GM21390 (cell line): Measurements from ENCODE around the gene NUCKS1.
A peak's percentile ranks its signal among the peaks of the same experiment; 100 is the strongest.

Source experiments
- ATAC-seq: cut with Tn5 transposase; IDR thresholded peaks from one replicate; pipeline ENCODE4 v1.9.1; 2021; ENCODE audit not compliant: unreplicated experiment

The NUCKS1 gene

GRCh38 chr1:205772607-205773032 is 22.6 kb upstream of the NUCKS1 start:
- ATAC-seq: no peak

- no peak for ATAC-seq
Measured at GRCh38 chr1:205770618-205771017, 20.6 kb upstream of the NUCKS1 start.

DNA sequence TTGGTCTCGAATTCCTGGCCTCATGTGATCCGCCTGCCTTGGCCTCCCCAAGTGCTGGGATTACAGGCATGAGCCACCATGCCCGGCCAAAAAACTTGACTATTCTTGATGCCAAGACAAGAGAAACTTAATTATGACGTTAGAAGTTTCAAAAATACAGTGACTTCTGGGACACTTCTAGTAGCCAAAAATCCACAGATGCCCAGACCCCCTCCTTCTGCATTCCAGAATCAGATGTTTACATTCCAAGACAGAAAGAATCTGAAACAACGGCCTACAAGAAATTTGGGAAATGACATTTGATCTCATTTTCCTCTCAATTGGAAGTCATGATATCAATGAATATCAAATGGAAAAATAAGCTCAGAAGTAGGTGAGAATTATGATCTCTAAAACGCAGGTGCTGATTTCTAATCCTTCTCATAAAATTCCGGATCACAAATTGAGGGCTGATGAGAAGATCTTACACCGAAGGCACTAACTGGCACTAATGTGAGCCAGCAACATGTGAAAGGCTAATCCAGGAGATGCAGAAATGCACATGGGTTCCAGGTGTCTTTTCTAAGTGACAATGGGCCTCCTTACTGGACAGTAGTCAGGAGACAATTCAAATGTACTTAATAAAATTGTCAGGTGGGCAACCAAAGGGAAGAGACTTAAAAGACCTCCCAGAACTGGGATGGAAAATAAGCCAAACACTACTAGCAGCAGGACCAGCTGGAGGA is 19.8 kb upstream of the NUCKS1 start:
- ATAC-seq: no peak

- no peak for ATAC-seq
Measured at GRCh38 chr1:205767248-205767647, 17.3 kb upstream of the NUCKS1 start.

DNA sequence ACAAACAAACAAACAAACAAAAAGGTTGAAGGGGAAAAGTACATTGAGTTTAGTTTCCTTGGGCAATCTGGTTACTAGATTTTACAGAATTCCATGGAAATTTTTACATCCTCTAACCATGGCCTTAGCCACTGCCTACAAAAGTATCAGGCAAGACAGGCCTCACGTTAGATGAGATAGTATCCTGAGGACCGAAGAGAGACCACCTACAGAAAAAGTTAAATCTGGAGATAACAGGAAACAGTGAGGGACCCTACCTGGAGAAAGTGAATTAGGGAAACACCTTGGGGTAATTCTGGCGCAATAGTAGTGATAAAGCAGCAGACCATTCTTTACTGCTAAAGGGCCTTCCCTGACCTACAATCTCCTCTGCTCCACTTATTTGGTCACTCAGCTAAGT is 16.6 kb upstream of the NUCKS1 start:
- no peak for ATAC-seq

DNA sequence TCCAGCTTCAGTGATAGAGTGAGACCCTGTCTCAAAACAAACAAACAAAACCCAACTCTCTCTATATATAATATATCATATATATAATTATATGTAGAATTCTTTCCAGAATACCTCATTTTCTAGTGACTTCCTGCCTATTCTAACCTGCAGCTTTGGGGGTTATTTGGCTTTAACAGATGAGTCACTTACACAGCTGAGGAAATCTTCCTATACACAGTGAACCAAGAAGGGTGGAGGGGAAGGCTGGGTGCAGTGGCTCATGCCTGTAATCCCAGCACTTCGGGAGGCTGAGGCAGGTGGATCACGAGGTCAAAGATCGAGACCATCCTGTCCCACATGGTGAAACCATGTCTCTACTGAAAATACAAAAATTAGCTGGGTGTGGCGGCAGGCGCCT is 16.1 kb upstream of the NUCKS1 start:
- ATAC-seq: no peak

GRCh38 chr1:205764578-205764977 is 14.6 kb upstream of the NUCKS1 start:
- no peak for ATAC-seq

- ATAC-seq: no peak
Measured at GRCh38 chr1:205763980-205764379, 14.0 kb upstream of the NUCKS1 start.

GRCh38 chr1:205760606-205761005 is 10.6 kb upstream of the NUCKS1 start:
- ATAC-seq: no peak

DNA sequence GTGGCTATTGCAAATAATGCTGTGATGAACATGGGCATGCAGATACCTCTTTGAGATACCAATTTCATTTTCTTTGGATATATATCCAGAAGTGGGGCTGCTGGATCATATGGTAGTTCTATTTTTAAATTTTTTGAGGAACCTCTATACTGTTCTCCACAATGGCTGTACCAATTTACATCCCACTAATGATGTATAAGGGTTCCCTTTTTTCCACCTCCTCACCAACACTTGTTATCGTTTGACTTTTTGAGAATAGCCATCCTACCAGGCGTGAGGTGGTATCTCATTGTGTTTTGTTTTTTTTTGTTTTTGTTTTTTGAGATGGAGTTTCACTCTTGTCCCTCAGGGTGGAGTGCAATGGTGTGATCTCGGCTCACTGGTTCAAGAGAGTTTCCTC is 6.6 kb upstream of the NUCKS1 start:
- no peak for ATAC-seq

GRCh38 chr1:205754857-205755256 is 4.9 kb upstream of the NUCKS1 start:
- no peak for ATAC-seq

- no peak for ATAC-seq
Measured at GRCh38 chr1:205751036-205751651, 1.2 kb upstream of the NUCKS1 start.

DNA sequence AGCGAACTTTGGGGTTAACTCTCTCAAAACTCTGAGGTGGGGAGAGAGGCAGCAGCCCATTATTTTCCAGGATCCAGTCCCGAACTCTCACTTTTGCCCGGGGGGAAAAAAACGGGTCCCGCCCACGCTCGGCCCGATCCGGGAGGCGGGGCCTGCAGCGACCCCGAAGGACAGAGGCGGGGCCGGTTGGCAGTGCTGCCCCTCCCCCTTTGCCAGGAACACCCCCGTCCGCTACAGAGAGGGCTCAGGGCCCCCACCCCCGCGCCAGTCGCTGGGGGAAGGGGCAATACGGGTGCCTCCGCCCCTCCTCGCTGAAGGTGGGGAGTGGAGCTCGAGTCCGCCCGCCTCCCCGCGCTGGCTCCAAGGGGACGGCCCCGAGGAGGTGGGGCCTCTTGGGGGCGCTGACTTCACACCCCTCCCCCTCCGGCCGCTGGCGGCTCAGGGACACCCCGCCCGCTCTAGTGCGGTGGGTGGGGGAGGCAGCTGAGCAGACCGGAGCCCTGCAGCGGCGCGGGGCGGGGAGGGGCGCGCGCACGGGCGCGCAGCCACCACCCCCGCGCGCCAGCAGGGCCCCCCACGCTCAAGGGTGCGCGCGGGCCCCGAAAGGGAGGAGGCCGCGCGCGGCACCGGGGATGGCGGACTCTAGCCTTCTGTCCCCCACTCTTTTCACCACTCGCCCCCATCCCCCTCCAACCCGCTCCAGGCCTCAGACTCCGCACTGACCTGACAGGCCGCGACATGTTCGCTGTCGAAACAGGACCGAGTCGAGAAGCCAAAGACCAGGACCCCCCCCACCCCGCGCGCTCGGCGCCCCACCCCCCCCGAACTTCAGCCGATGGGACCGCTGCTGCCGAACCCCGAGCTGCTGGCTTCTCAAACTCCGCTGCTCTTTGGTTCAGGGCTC is 496 bp downstream of the NUCKS1 start:
- peak; percentile 77 for ATAC-seq

GRCh38 chr1:205748403-205749233 is 1.4 kb downstream of the NUCKS1 start:
- ATAC-seq: peak; percentile 20

DNA sequence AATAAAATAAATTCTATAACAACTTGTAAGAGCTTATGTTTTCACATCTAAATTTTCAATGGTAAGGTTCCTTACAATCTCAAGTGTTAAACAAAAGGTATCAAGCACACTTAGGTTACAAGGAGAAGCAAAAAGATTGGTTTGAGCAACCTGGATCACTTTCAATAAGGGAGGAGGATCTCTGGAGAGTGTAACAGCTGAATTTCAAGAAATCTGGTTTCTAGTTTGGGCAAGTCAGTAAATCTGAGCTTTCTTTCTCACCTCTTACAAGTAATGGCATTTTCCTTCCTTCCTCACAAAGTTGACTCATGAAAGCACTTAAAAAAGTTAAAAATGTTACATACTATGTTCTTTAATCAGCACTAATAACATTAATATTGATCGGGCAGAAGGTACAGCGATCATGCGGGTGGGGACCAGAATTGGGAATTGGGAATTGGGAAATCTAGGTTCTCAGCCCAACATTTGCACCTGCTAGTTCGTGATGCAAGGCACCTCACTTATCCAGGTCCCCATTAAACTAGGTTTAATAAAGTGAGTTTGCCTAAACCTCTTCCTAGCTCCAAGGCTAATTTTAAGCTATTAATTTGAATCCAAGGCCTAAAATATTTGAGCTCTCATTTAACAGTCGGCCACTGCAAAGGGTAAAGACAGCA is 3.1 kb downstream of the NUCKS1 start:
- no peak for ATAC-seq

DNA sequence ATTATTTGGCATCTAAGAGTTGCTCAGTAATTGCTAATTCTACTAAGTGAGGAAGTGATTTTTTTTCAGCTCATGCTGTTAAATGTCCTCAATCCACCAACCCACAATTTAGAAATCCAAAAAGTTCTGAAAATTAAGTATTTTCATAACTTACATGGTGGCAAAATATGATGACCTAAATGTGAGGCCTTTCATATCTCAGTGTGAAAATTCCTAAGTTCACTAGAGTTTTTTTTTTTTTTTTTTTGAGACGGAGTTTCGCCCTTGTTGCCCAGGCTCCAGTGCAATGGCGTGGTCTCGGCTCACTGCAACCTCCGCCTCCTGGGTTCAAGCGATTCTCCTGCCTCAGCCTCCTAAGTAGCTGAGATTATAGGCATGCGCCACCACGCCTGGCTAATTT is 5.6 kb downstream of the NUCKS1 start:
- no peak for ATAC-seq

DNA sequence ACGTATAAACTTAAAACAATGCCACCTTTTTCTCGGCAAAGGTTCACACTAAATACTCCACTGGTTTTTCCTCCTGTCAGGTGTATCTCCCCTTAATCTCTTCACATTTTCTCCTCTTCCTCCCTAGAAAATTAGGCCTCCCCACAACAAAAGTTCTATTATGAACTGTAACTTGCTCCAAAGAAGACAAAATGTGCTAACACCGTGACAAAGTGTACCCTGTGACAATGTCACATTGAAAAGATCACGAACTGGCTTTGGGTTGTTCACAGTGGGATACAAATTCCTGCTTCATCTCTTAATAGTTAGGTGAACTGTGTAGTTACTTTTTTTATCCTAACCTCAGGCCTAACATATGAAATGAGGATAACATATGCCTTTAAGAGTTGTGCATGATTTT is 6.0 kb downstream of the NUCKS1 start:
- ATAC-seq: no peak

GRCh38 chr1:205741681-205742080 is 8.3 kb downstream of the NUCKS1 start:
- ATAC-seq: no peak

DNA sequence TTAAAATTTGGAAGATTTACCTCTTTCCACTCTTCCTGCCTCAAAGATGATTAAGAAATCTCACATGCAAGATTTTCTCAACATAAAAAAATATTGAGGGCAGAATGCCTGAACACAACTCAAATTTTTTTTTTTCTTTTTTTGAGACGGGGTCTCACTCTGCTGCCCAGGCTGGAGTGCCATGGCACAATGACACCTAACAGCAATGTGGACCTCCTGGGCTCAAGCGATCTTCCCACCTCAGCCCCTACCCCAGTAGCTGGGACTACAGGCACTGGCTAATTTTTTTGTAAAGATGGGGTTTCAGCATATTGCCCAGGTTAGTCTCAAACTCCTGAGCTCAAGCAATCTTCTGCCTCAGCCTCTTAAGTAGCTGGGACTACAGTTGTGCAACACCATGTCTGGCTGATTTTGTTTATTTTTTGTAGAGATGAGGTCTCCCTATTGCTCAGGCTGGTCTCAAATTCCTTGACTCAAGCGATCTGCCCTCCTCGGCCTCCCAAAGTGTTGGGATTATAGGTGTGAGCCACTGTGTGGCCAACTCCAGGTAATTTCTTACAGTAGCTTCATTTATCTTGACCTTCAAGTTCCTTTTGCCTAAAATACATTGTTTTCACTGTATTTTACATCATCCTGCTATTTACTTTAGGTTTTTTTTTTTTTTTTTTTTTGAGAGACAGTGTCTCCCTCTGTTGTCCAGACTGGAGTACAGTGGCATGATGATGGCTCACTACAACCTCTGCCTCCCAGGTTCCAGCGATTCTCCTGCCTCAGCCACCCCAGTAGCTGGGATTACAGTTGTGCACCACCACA is 10.4 kb downstream of the NUCKS1 start:
- no peak for ATAC-seq

- ATAC-seq: no peak
Measured at GRCh38 chr1:205735218-205735617, 14.8 kb downstream of the NUCKS1 start.
